ENCODE results near the gene CLPTM1L.

Gene CLPTM1L

DNA sequence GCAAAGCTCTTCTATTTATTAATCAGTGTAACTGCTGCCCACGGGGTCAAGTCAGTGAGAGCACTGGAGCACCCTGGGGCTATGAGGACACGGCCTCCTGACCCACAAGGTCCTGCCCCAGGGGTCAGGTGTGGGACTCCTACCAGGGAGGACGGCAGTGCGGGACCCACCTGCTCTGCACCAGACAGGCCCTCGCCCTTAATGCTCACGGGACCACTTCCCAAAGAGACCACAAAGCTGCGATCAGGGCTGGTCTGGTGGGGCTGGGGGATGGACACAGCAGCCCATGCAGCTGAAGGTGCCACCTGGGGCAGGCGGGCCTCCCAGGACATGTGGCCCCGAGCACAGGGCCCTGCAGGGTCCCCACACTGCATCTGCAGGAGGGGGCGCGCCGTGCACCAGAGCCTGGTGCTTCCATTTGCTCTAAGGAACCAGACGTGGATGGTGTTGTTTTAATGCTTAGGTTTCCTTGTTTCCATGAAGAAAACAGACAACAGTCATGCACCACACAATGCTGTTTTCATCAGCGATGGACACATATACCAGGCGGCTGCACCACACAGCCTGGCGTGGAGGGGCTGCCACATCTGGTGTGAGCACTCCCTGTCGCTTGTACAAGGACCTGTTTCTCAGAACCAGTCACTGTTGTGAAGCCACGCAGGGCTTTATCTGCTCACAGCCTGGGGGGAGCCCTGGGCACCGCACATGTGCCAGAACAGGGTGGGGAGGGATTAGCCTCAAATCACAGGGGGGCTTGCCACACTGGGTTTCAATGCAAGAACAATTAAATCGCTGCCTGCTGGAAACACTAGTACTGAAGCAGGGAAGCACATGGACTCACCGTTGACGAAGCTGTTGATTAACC is 22.6 kb downstream of the CLPTM1L start:
- H4K20me1 ChIP-seq (ENCODE audit: insufficient read depth, low read length, poor library complexity, severe bottlenecking): no peaks in the 10 kb centered on the region
- peaks cover 5% of the 10 kb centered on the region; the same call in 1 of the 2 replicates for H3K79me2 ChIP-seq (ENCODE audit: insufficient read depth, low read length)
- H3K4me1 ChIP-seq (ENCODE audit: insufficient read depth, low read length, poor library complexity, severe bottlenecking): peaks cover 9% of the 10 kb centered on the region

DNA sequence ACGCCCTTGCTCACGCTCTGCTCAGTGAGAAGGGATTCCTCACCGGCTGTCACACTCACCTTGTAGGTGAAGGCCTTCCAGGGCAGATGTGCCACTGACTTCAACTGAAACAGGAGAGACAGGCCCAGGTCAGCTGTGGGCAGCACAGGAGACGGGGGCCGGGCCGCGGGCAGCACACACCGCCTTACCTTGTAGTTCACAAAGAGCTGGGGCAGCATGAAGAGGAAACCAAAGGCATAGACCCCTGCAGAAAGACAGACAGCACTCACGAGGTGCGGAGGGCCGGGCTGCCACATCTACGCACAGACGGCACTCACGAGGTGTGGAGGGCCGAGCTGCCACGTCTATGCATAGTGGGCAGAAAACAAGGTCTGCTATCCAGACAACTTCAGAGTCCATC is 23.3 kb downstream of the CLPTM1L start:
- Histone ChIP-seq H3K36me3 (ENCODE audit: insufficient read depth, low read length) (peaks cover 87% of the 10 kb centered on the region), H3K4me1 (ENCODE audit: insufficient read depth, low read length, poor library complexity, severe bottlenecking) (peaks cover 16% of the 10 kb centered on the region), H2AFZ (ENCODE audit: low read length) (no peak overlapping the region), H3K9me3 (ENCODE audit: insufficient read depth, low read depth, low read length) (no peaks in the 10 kb centered on the region), H3K4me3 (ENCODE audit: low read length, poor library complexity, severe bottlenecking) (no peak overlapping the region), H3K4me2 (ENCODE audit: low read depth, low read length, poor library complexity, severe bottlenecking) (no peak overlapping the region), H3K9me2 (replicated peaks; ENCODE audit: low read depth, low read length) (no peaks in the 10 kb centered on the region), H4K20me1 (ENCODE audit: insufficient read depth, low read length, poor library complexity, severe bottlenecking) (no peaks in the 10 kb centered on the region), H3K79me2 (ENCODE audit: insufficient read depth, low read length) (peaks cover 5% of the 10 kb centered on the region; the same call in 1 of the 2 replicates), H3F3A (ENCODE audit: low read depth) (peaks cover 10% of the 10 kb centered on the region), H3K27me3 (ENCODE audit: insufficient read depth, low read length, poor library complexity, severe bottlenecking) (no peaks in the 10 kb centered on the region), H3K9ac (ENCODE audit: low read depth, low read length, poor library complexity, severe bottlenecking) (no peak overlapping the region)
- TF ChIP-seq, protein P1, sequence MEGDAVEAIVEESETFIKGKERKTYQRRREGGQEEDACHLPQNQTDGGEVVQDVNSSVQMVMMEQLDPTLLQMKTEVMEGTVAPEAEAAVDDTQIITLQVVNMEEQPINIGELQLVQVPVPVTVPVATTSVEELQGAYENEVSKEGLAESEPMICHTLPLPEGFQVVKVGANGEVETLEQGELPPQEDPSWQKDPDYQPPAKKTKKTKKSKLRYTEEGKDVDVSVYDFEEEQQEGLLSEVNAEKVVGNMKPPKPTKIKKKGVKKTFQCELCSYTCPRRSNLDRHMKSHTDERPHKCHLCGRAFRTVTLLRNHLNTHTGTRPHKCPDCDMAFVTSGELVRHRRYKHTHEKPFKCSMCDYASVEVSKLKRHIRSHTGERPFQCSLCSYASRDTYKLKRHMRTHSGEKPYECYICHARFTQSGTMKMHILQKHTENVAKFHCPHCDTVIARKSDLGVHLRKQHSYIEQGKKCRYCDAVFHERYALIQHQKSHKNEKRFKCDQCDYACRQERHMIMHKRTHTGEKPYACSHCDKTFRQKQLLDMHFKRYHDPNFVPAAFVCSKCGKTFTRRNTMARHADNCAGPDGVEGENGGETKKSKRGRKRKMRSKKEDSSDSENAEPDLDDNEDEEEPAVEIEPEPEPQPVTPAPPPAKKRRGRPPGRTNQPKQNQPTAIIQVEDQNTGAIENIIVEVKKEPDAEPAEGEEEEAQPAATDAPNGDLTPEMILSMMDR (conservative IDR thresholded peaks at IDR 0.05; ENCODE audit: low read length): no peak
- TF ChIP-seq EZH2phosphoT487 (IDR thresholded peaks at IDR 0.05; ENCODE audit: borderline replicate concordance): no peak

More for the DNA sequence above, 22.6 kb downstream of the CLPTM1L start:
- peaks cover 86% of the 10 kb centered on the region for H3K36me3 ChIP-seq (ENCODE audit: insufficient read depth, low read length)
- H2AFZ ChIP-seq (ENCODE audit: low read length): no peak overlapping the region
- no peak overlapping the region for H3K4me2 ChIP-seq (ENCODE audit: low read depth, low read length, poor library complexity, severe bottlenecking)
- H3K4me3 ChIP-seq (ENCODE audit: low read length, poor library complexity, severe bottlenecking): no peak overlapping the region
- H3K9ac ChIP-seq (ENCODE audit: low read depth, low read length, poor library complexity, severe bottlenecking): no peak overlapping the region
- H3F3A ChIP-seq (ENCODE audit: low read depth): peaks cover 3% of the 10 kb centered on the region; the same call in 1 of the 2 replicates
- H3K9me3 ChIP-seq (ENCODE audit: insufficient read depth, low read depth, low read length): no peaks in the 10 kb centered on the region
- no peaks in the 10 kb centered on the region for H3K9me2 ChIP-seq (replicated peaks; ENCODE audit: low read depth, low read length)
- H3K27me3 ChIP-seq (ENCODE audit: insufficient read depth, low read length, poor library complexity, severe bottlenecking): no peaks in the 10 kb centered on the region
- TF ChIP-seq EZH2phosphoT487 (IDR thresholded peaks at IDR 0.05; ENCODE audit: borderline replicate concordance): no peak
- TF ChIP-seq, protein P1 (conservative IDR thresholded peaks at IDR 0.05; ENCODE audit: low read length): no peak

DNA sequence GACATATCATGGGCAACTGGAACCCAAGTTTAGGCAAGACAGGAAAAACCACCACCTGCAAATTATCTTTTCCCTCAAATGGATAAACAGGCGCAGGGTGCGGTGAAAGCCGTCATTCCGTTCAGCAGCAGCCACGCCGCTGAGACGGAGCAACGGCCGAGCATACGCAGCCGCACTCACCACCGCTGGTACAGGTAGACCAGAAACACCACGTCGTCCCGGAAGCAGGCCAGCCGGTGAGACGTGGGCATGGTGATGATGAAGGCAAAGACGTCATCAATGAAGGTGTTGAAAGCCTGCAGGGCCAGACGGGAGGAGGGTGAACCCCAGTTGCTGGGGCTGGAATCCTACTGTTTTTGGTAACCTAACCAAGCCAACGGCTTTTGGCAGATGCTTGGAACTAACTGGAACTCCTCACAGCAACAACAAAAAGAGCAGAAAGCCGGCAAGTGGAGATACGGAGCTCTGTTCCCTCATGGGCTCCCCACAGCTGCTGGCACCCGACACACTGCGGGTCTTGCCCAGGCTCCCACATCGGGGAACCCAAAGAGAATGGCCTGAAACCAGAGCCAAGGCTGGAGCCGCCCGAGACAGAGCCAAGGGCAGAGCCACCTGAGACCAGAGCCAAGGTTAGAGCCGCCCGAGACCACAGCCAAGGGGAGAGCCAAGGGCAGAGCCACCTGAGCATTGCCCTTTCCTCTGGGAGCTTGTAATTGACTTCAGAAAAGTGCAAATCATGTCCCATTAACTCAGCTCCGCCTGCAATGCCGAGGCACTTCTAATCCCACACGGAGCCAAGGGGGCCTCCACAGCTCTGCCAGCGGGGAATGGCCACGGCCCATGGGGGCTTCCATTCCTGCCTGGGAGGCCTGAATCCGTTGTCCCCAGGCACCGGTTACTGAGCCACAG is 24.2 kb downstream of the CLPTM1L start:
- peaks cover 5% of the 10 kb centered on the region; the same call in 1 of the 2 replicates for H3K79me2 ChIP-seq (ENCODE audit: insufficient read depth, low read length)
- no peaks in the 10 kb centered on the region for H4K20me1 ChIP-seq (ENCODE audit: insufficient read depth, low read length, poor library complexity, severe bottlenecking)
- no peak overlapping the region for H3K4me2 ChIP-seq (ENCODE audit: low read depth, low read length, poor library complexity, severe bottlenecking)
- peaks cover 15% of the 10 kb centered on the region for H3F3A ChIP-seq (ENCODE audit: low read depth)
- H3K27me3 ChIP-seq (ENCODE audit: insufficient read depth, low read length, poor library complexity, severe bottlenecking): no peaks in the 10 kb centered on the region
- no peaks in the 10 kb centered on the region for H3K9me3 ChIP-seq (ENCODE audit: insufficient read depth, low read depth, low read length)
- no peaks in the 10 kb centered on the region for H3K9me2 ChIP-seq (replicated peaks; ENCODE audit: low read depth, low read length)
- no peak overlapping the region for H3K9ac ChIP-seq (ENCODE audit: low read depth, low read length, poor library complexity, severe bottlenecking)
- no peak overlapping the region for H3K4me3 ChIP-seq (ENCODE audit: low read length, poor library complexity, severe bottlenecking)
- no peak overlapping the region for H2AFZ ChIP-seq (ENCODE audit: low read length)
- H3K4me1 ChIP-seq (ENCODE audit: insufficient read depth, low read length, poor library complexity, severe bottlenecking): peaks cover 21% of the 10 kb centered on the region
- H3K36me3 ChIP-seq (ENCODE audit: insufficient read depth, low read length): peaks cover 83% of the 10 kb centered on the region
- TF ChIP-seq, protein P1 (conservative IDR thresholded peaks at IDR 0.05; ENCODE audit: low read length): no peak
- no peak for TF ChIP-seq EZH2phosphoT487 (IDR thresholded peaks at IDR 0.05; ENCODE audit: borderline replicate concordance)

Data from Loucy (cell line).